Kidney (tissue), 14 donors: Measurements from ENCODE around the gene TRIM66. TPM values are rescaled to one million over a fixed set of nuclear protein-coding genes. Genes with fewer than 3 reads are reported as not detected.
A peak's percentile ranks its signal among the peaks of the same experiment; 100 is the strongest.

ENCODE experiments used
- DNase-seq, 5 donors: peaks; one replicate each; pipeline ENCODE4 v3.0.0-alpha.2; 2013 to 2020
- FAIRE-seq: peaks from 2 replicates; lab custom pipeline; 2012; peaks lifted over from hg19 to GRCh38; lab: Jason Lieb, UNC
- H3K27ac ChIP-seq, 2 donors: one replicate each; pipeline ENCODE4 v1.7.0; 2013; ENCODE audit warnings: low read depth in 2 of 2, low read length in 2 of 2, inconsistent platforms in 1 of 2
- H3K27me3 ChIP-seq: one replicate; pipeline ENCODE4 v1.7.1; 2013; ENCODE audit warnings: low read length, inconsistent platforms; ENCODE audit not compliant: control insufficient read depth, insufficient read depth
- H3K36me3 ChIP-seq, 3 donors: one replicate each; pipeline versions ENCODE4 v1.7.0 to v1.7.1; 2013; ENCODE audit warnings: low read length in 3 of 3, control low read depth in 1 of 3, inconsistent platforms in 1 of 3; ENCODE audit not compliant: insufficient read depth in 3 of 3, control insufficient read depth in 2 of 3
- H3K4me1 ChIP-seq, 3 donors: one replicate each; pipeline versions ENCODE4 v1.7.0 to v1.7.1; 2013; ENCODE audit warnings: low read length in 3 of 3, inconsistent platforms in 1 of 3, low read depth in 1 of 3; ENCODE audit not compliant: control insufficient read depth in 2 of 3, insufficient read depth in 2 of 3
- H3K4me3 ChIP-seq, 3 donors: one replicate each; pipeline versions ENCODE4 v1.7.0 to v1.8.1; 2013; ENCODE audit warnings: low read length in 3 of 3, control low read depth in 1 of 3, inconsistent platforms in 1 of 3
- H3K9ac ChIP-seq, 3 donors: one replicate each; pipeline versions ENCODE4 v1.7.0 to v1.7.1; 2013; ENCODE audit warnings: low read length in 3 of 3, control low read depth in 1 of 3, inconsistent platforms in 1 of 3
- H3K9me3 ChIP-seq, 3 donors: one replicate each; pipeline versions ENCODE4 v1.7.0 to v1.7.1; 2013; ENCODE audit warnings: low read length in 3 of 3, control low read depth in 1 of 3, inconsistent platforms in 1 of 3; ENCODE audit not compliant: control insufficient read depth in 2 of 3, insufficient read depth in 1 of 3
- CTCF ChIP-seq: IDR thresholded peaks from 3 replicates; pipeline ENCODE4 v1.5.1; 2012; ENCODE audit warnings: mild to moderate bottlenecking, moderate library complexity, borderline replicate concordance; ENCODE audit not compliant: insufficient read depth; ENCODE audit errors: extremely low read depth
- intact Hi-C: fragments of 100-400 bp; cut with DNase I; formaldehyde crosslinking; loops from one replicate; pipeline ENCODE4 v1.11.1; 2022
- polyA plus RNA-seq: library from polyadenylated mRNA; stranded (reverse); fragments of 350-450 nt; fragmentation: Illumina TruSeq; extraction: RNeasy Lipid Tissue Mini Kit (QIAGEN cat#74804); gene quantifications from one replicate; pipeline ENCODE4 v1.2.3, GENCODE V29; 2014; ENCODE audit warnings: low read depth, low replicate concordance; ENCODE audit not compliant: insufficient read depth
- total RNA-seq: library from RNA; stranded (reverse); fragmentation: NEBNext Ultra II Directional; extraction: Animal tissue kit (Norgen Biotek cat#: 25700); gene quantifications from one replicate; pipeline ENCODE4 v1.2.1, GENCODE V29; 2021
- donor health status: control.
- donor health status: control.
- donor health status: control.
- donor health status: control.
- donor health status: control.
- donor health status: DM: yes; HTN: yes; CAD: no.
- donor health status: Normal renal cell carcinoma (clear cell type).

TRIM66 gene
- total and polyA plus RNA-seq, 2 donors from 2014 or later, result 1.4 to 25.7 TPM

- H3K9me3 ChIP-seq, result no peaks in the 10 kb centered on the region
- no peak overlapping the region for H3K4me3 ChIP-seq
- FAIRE-seq (no peak), DNase-seq (no peak)
- H3K27me3 ChIP-seq, result no peaks in the 10 kb centered on the region
- peak overlapping the region in 1 of 2 donors; percentile 54 for H3K27ac ChIP-seq
- no peak for TF ChIP-seq CTCF
- peaks cover 3 to 16% (median 11%) of the 10 kb centered on the region in 3 donors for H3K4me1 ChIP-seq
- intact Hi-C loops, result no loop called here
- H3K36me3 ChIP-seq, result peaks cover 0 to 5% (median 3%) of the 10 kb centered on the region in 3 donors
- H3K9ac ChIP-seq, result no peak overlapping the region
Observed at GRCh38 chr11:8722809-8723208, 40.3 kb upstream of the TRIM66 start.

GRCh38 chr11:8721609-8722500 is 39.4 kb upstream of the TRIM66 start:
- intact Hi-C loops, result no loop called here
- H3K4me1 ChIP-seq, result peaks cover 0 to 16% (median 11%) of the 10 kb centered on the region in 3 donors
- no peaks in the 10 kb centered on the region for H3K27me3 ChIP-seq
- H3K4me3 ChIP-seq, result no peak overlapping the region
- DNase-seq, result peak in 4 of 5 donors; percentile 36 to 82 (median 66)
- H3K27ac ChIP-seq, result peak overlapping the region; percentile 36 to 54
- peaks cover 3 to 5% (median 3%) of the 10 kb centered on the region in 3 donors for H3K36me3 ChIP-seq
- no peaks in the 10 kb centered on the region for H3K9me3 ChIP-seq
- no peak overlapping the region for H3K9ac ChIP-seq
- TF ChIP-seq CTCF, result no peak
- no peak for FAIRE-seq

GRCh38 chr11:8720868-8721608 is 38.6 kb upstream of the TRIM66 start:
- DNase-seq (peak in 4 of 5 donors; percentile 56 to 87 (median 66)), FAIRE-seq (no peak)
- Histone ChIP-seq H3K36me3 (peaks cover 3 to 5% (median 3%) of the 10 kb centered on the region in 3 donors), H3K4me3 (no peak overlapping the region), H3K27ac (peak overlapping the region; percentile 36 to 43), H3K9me3 (no peaks in the 10 kb centered on the region), H3K9ac (no peak overlapping the region), H3K27me3 (no peaks in the 10 kb centered on the region), H3K4me1 (peaks cover 0 to 16% (median 11%) of the 10 kb centered on the region in 3 donors)
- intact Hi-C loops, result no loop called here
- TF ChIP-seq CTCF, result no peak
